Testis (tissue), 3 donors: ENCODE data around the gene NUP93. TPM values are rescaled to one million over a fixed set of nuclear protein-coding genes. Genes with fewer than 3 reads are reported as not detected.
"Not testable (repeated sequence)": the region's sequence is repeated elsewhere in the genome, so short reads cannot be mapped to it uniquely, and the experiment has no call there.

ENCODE experiments used
- DNase-seq: peaks from one replicate; pipeline ENCODE4 v3.0.0-alpha.2; 2019
- H3K27ac ChIP-seq, 2 donors: fragments of 200-600 bp; sonication (generic); one replicate each; pipeline ENCODE4 v1.5.1; 2019
- H3K27me3 ChIP-seq: fragments of 200-600 bp; sonication (generic); one replicate; pipeline ENCODE4 v1.5.1; 2019
- H3K36me3 ChIP-seq: fragments of 200-600 bp; sonication (generic); one replicate; pipeline ENCODE4 v1.5.1; 2017; ENCODE audit warnings: low read depth; ENCODE audit errors: missing control alignments
- H3K4me1 ChIP-seq: fragments of 200-600 bp; sonication (generic); one replicate; pipeline ENCODE4 v1.5.1; 2019
- H3K4me3 ChIP-seq, 2 donors: fragments of 200-600 bp; sonication (generic); one replicate each; pipeline ENCODE4 v1.5.1; 2017 to 2019
- H3K9me3 ChIP-seq: fragments of 200-600 bp; sonication (generic); one replicate; pipeline ENCODE4 v1.5.1; 2017
- POLR2A ChIP-seq: fragments of 450-650 bp; IDR thresholded peaks from one replicate; pipeline ENCODE4 v1.6.1; 2017; ENCODE audit warnings: antibody characterized with exemption, mild to moderate bottlenecking, moderate library complexity
- WGBS, 2 donors: methylation state at CpG; one replicate each; pipeline ENCODE4 v1.1.5; 2018; 5-methylcytosine and 5-hydroxymethylcytosine counted together
- intact Hi-C: fragments of 100-400 bp; cut with DNase I; formaldehyde crosslinking; loops from one replicate; pipeline ENCODE4 v1.15.1; 2023; ENCODE audit warnings: low total_unique reads
- polyA plus RNA-seq: library from polyadenylated mRNA; stranded (reverse); fragments of 350-450 nt; fragmentation: Illumina TruSeq; extraction: RNeasy Lipid Tissue Mini Kit (QIAGEN cat#74804); gene quantifications from one replicate; pipeline ENCODE4 v1.2.3, GENCODE V29; 2014; ENCODE audit warnings: low read depth, low replicate concordance; ENCODE audit not compliant: insufficient read depth
- total RNA-seq, 2 donors: library from RNA; depleted of rRNA; stranded (reverse); fragments of >200 nt; gene quantifications; one replicate each; pipeline ENCODE4 v1.2.3, GENCODE V29; 2016
- TF ChIP-seq, protein P1 (sequence below), 3 experiments: fragments of 450-650 bp in 2 of 3; fragments of 200-600 bp in 1 of 3; sonication (generic) in 1 of 3; IDR thresholded peaks; one replicate each; pipeline ENCODE4 v1.5.1; 2016 to 2019; ENCODE audit warnings: antibody characterized with exemption in 3 of 3, mild to moderate bottlenecking in 2 of 3, moderate library complexity in 1 of 3

NUP93 gene
- total and polyA plus RNA-seq, 3 donors from 2014 or later, result 94.2 to 147 (median 102) TPM

DNA sequence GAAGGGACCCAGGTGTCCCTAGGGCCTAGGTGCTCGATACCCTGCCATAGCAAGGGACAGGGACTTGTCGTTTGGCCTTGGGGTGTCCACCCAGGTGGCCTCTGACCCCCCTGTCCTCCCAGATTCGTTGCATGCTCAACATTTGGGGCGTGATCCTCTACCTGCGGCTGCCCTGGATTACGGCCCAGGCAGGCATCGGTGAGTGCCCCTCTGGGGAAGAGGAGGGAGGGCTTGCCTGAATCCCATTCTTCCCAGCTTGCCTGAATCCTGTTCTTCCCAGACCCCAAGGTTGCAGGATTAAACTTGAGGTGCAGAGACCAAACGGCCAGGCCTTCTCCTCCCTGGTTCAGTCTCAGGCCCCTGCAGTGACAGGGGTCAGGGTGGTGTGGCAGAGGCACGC is 138.2 kb downstream of the NUP93 start:
- Histone ChIP-seq H3K27ac (no peak overlapping the region), H3K9me3 (no peaks in the 10 kb centered on the region), H3K4me1 (no peaks in the 10 kb centered on the region), H3K4me3 (no peak overlapping the region), H3K36me3 (no peaks in the 10 kb centered on the region), H3K27me3 (no peaks in the 10 kb centered on the region)
- no peak for DNase-seq
- intact Hi-C loops, result no loop called here
- WGBS, 2 donors, result 92 to 97% methylated on average over 6 to 9 of the region's 9 CpGs
- TF ChIP-seq, protein P1, sequence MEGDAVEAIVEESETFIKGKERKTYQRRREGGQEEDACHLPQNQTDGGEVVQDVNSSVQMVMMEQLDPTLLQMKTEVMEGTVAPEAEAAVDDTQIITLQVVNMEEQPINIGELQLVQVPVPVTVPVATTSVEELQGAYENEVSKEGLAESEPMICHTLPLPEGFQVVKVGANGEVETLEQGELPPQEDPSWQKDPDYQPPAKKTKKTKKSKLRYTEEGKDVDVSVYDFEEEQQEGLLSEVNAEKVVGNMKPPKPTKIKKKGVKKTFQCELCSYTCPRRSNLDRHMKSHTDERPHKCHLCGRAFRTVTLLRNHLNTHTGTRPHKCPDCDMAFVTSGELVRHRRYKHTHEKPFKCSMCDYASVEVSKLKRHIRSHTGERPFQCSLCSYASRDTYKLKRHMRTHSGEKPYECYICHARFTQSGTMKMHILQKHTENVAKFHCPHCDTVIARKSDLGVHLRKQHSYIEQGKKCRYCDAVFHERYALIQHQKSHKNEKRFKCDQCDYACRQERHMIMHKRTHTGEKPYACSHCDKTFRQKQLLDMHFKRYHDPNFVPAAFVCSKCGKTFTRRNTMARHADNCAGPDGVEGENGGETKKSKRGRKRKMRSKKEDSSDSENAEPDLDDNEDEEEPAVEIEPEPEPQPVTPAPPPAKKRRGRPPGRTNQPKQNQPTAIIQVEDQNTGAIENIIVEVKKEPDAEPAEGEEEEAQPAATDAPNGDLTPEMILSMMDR (IDR thresholded peaks at IDR 0.05), result no peak
- TF ChIP-seq POLR2A, result no peak

DNA sequence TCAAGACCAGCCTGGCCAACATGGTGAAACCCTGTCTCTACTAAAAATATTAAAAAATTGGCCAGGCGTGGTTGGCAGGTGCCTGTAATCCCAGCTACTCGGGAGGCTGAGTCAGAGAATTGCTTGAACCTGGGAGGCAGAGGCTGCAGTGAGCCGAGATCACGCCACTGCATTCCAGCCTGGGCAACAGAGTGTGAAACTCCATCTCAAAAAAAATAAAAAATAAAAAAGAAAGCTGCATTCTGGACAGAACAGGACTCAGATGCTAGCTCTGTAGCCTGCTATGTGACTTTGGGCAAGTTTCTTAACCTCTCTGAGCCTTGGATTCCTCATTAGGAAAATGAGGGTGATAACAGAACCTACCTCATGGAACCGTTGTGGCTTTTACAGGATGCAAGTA is 138.8 kb downstream of the NUP93 start:
- H3K9me3 ChIP-seq, DNase-seq, intact Hi-C loops, H3K27me3 ChIP-seq, H3K27ac ChIP-seq, H3K4me1 ChIP-seq, H3K36me3 ChIP-seq, H3K4me3 ChIP-seq: not testable (repeated sequence)
- WGBS, 2 donors, result 89 to 92% methylated on average over 5 of the region's 5 CpGs

DNA sequence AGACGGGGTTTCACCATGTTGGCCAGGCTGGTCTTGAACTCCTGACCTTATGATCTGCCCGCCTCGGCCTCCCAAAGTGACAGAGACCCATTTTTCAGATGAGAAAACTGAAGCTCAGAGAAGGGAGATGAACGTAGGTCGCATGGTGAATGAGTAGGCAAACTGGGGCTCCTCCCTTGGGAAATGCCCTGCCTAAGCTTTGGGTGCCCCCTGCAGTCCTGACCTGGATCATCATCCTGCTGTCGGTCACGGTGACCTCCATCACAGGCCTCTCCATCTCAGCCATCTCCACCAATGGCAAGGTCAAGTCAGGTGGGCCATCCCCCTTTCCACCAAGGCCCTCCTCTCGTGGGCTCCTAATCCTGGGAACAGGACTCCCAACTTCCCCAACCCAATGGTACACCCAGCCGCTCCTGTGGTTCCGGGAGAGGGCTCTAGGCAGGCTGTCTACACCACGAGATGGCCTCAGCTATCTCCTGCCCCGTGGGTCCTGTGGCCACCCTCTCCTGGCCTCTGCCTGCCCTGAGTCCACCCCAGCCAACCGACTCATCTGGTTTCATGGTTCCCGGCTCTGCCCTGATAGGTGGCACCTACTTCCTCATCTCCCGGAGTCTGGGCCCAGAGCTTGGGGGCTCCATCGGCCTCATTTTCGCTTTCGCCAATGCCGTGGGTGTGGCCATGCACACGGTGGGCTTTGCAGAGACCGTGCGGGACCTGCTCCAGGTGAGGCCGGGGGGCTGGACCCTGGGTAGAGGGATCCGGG is 139.8 kb downstream of the NUP93 start:
- Histone ChIP-seq H3K4me3 (no peak overlapping the region), H3K27me3 (no peaks in the 10 kb centered on the region), H3K36me3 (no peaks in the 10 kb centered on the region), H3K4me1 (no peaks in the 10 kb centered on the region), H3K9me3 (no peaks in the 10 kb centered on the region), H3K27ac (no peak overlapping the region)
- intact Hi-C loops, result no loop called here
- 85 to 89% methylated on average over 21 to 24 of the region's 24 CpGs for WGBS, 2 donors
- no peak for DNase-seq
- TF ChIP-seq POLR2A, result no peak
- TF ChIP-seq, protein P1 (IDR thresholded peaks at IDR 0.05), result no peak

DNA sequence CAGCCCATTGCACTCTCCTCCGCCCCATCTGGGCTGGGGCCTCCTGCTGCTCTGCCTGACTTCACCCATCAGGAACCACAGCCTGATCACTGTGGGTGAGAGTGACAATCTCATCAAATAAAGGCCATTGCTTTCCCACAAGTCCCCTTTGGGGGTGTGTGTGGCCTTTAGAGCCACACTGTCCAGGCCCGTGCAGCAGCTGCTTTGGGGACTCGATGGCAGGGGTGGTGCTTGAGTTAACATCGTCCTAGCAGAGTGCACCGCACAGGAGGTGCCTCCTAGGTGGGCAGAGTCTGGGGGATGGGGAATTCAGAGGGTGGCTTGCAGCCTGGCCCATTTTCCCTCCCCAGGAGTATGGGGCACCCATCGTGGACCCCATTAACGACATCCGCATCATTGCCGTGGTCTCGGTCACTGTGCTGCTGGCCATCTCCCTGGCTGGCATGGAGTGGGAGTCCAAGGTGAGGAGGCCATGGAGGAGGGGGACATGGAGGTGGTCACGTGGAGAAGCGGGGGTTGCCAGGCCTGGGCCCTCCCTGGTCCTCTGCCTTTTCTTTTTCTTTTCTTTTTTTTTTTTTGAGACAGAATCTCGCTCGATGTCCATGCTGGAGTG is 140.5 kb downstream of the NUP93 start:
- no peaks in the 10 kb centered on the region for H3K27me3 ChIP-seq
- intact Hi-C loops, result no loop called here
- H3K4me1 ChIP-seq, result no peaks in the 10 kb centered on the region
- no peak overlapping the region for H3K4me3 ChIP-seq
- TF ChIP-seq, protein P1 (IDR thresholded peaks at IDR 0.05), result no peak
- no peak for TF ChIP-seq POLR2A
- 96 to 98% methylated on average over 9 to 14 of the region's 14 CpGs for WGBS, 2 donors
- no peaks in the 10 kb centered on the region for H3K9me3 ChIP-seq
- H3K27ac ChIP-seq, result no peak overlapping the region
- no peak for DNase-seq
- H3K36me3 ChIP-seq, result no peaks in the 10 kb centered on the region

DNA sequence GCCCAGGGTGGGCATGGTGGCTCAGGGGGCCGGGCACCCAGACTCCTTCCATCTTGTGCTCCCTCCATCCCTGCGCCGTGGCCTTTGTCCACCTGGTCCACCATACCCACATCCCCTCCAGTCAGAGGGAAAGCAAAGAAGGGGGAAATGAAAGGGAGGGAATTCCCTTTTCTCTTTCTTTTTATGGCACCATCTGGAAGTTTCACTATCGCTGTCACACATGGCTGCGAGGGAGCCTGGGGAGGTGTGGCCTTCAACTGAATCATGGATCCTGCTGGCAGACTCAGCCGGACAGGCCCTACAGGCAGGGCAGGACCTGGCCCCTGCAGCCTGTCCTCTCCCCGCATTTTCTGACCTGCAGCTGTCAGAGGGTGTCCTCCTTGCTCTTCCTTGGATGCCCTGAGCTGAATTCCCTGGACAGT is 141.3 kb downstream of the NUP93 start:
- DNase-seq, result no peak
- Histone ChIP-seq H3K36me3 (no peaks in the 10 kb centered on the region), H3K27ac (no peak overlapping the region), H3K27me3 (no peaks in the 10 kb centered on the region), H3K4me3 (no peak overlapping the region), H3K4me1 (no peaks in the 10 kb centered on the region), H3K9me3 (no peaks in the 10 kb centered on the region)
- 72 to 85% methylated on average over 7 of the region's 7 CpGs for WGBS, 2 donors
- intact Hi-C loops, result no loop called here
- TF ChIP-seq, protein P1 (IDR thresholded peaks at IDR 0.05), result no peak
- no peak for TF ChIP-seq POLR2A
